IPS-18a (cell line): ENCODE data around the gene NRARP.
"Not testable (repeated sequence)": the region's sequence is repeated elsewhere in the genome, so short reads cannot be mapped to it uniquely, and the experiment has no call there.

Experiments
- H3K27ac ChIP-seq: one replicate; pipeline ENCODE4 v1.5.1; 2013; ENCODE audit warnings: low read length
- H3K27me3 ChIP-seq: one replicate; pipeline ENCODE4 v1.6.1; 2013; ENCODE audit warnings: mild to moderate bottlenecking, low read length; ENCODE audit not compliant: control insufficient read depth, insufficient read depth
- H3K36me3 ChIP-seq: one replicate; pipeline ENCODE4 v1.6.1; 2013; ENCODE audit warnings: low read depth, low read length; ENCODE audit not compliant: control insufficient read depth
- H3K4me1 ChIP-seq: one replicate; pipeline ENCODE4 v1.6.1; 2013; ENCODE audit warnings: low read depth, low read length; ENCODE audit not compliant: control insufficient read depth
- H3K4me3 ChIP-seq: one replicate; pipeline ENCODE4 v1.5.1; 2013; ENCODE audit warnings: low read length
- H3K9ac ChIP-seq: one replicate; pipeline ENCODE4 v1.6.1; 2013; ENCODE audit warnings: mild to moderate bottlenecking, low read length, moderate library complexity
- H3K9me3 ChIP-seq: one replicate; pipeline ENCODE4 v1.6.1; 2013; ENCODE audit warnings: low read depth, low read length; ENCODE audit not compliant: control insufficient read depth

Gene NRARP

DNA sequence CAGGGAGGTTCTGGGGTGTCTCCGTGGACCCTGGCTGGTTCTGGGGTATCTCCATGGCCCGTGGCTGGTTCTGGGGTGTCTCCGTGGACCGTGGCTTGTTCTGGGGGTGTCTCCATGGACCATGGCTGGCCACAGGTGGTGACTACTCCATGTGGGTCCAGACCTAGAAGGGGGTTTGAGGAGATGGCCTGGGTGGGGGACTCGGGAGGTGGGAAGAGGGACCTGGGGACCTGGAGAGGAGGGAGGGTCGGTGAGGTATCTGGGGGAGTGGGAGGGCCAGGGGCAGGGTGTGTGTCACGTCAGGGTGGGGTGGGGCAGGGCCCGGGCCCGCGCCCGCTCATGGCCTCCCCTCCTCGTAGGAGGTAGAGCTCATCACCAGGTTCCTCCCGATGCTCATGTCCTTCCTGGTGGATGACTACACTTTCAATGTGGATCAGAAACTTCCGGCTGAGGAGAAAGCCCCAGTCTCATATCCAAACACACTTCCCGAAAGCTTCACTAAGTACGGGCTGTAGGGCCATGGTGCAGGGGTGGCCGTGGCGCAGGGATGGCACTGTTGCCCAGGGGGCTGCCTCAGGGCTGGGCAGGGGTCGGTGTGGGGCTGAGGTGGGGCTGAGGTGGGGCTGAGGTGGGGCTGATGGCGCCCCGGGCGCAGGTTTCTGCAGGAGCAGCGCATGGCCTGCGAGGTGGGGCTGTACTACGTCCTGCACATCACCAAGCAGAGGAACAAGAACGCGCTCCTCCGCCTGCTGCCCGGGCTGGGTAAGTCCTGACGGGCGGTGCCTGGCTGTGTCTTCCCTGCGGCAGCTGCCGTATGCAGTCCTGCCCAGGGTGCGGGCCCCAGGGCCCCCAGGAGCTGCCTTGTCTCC, 35.3 kb downstream of the NRARP start:
- Histone ChIP-seq H3K9me3 (no peaks in the 10 kb centered on the region), H3K4me3 (no peak overlapping the region), H3K9ac (no peak overlapping the region), H3K27me3 (no peaks in the 10 kb centered on the region), H3K4me1 (no peaks in the 10 kb centered on the region), H3K36me3 (peaks cover 32% of the 10 kb centered on the region), H3K27ac (no peak overlapping the region)

DNA sequence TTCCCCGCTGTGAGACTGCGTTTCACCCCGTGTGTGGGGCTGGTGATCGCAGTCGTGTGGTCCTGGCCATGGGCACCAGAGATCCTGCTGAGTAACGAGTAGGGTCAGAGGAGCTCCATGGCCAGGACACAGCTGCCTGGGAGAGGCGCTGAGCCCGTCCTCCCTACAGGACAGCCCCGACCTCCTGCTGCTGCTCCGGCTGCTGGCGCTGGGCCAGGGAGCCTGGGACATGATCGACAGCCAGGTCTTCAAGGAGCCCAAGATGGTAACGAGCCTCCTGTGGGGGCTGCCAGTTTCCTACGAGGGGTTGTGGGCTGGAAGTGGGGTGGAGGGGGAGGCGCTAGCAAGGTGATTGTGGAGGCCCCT, 35.9 kb downstream of the NRARP start:
- Histone ChIP-seq H3K4me1 (no peaks in the 10 kb centered on the region), H3K27ac (no peak overlapping the region), H3K4me3 (no peak overlapping the region), H3K9me3 (no peaks in the 10 kb centered on the region), H3K27me3 (no peaks in the 10 kb centered on the region), H3K9ac (no peak overlapping the region), H3K36me3 (peaks cover 32% of the 10 kb centered on the region)

DNA sequence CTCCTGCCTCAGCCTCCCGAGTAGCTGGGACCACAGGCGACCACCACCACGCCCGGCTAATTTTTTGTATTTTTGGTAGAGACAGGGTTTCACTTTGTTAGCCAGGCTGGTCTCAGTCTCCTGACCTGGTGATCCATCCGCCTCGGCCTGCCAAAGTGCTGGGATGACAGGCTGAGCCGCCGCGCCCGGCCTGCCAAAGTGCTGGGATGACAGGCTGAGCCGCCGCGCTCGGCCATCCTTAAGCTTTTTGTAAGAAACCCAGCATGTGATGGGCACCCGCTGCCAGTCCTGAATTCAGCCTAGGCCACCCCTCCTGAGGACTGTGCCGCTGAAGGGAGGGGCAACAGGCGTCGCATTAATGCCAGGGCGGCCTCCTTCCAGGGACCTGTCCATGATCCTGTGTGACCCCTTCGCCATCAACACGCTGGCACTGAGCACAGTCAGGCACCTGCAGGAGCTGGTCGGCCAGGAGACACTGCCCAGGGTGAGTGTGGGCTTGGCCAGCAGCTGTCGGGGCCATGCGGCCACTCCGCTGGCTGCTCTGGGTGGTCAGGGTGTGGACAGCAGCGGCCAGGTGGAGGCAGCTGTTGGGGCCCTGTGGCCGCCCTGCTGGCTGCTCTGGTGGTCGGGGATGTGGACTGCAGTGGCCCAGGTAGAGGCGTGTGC, 36.4 kb downstream of the NRARP start:
- no peaks in the 10 kb centered on the region for H3K9me3 ChIP-seq
- peaks cover 32% of the 10 kb centered on the region for H3K36me3 ChIP-seq
- no peaks in the 10 kb centered on the region for H3K27me3 ChIP-seq
- no peaks in the 10 kb centered on the region for H3K4me1 ChIP-seq
- H3K4me3 ChIP-seq = no peak overlapping the region
- H3K27ac ChIP-seq = no peak overlapping the region
- H3K9ac ChIP-seq = no peak overlapping the region

DNA sequence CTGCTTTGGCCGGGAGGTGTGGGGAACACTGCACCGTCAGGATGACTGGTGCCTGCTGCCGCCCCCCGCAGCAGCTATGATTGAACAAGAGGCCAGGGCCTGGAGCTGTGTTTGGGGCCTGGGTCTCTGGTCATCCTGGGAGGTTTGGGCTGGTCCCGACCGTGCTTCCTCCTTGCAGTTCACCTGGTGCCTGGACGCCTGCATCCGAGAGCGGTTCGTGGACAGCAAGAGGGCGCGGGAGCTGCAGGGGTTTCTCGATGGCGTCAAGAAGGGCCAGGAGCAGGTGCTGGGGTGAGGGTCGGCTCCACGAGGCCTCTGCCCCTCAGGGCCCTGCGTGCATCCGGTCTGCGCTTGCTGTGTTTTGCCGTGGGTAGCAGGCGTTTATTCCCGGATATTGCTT, 38.0 kb downstream of the NRARP start:
- peaks cover 29% of the 10 kb centered on the region for H3K36me3 ChIP-seq
- H3K4me3 ChIP-seq = no peak overlapping the region
- no peak overlapping the region for H3K9ac ChIP-seq
- no peaks in the 10 kb centered on the region for H3K9me3 ChIP-seq
- H3K4me1 ChIP-seq = no peaks in the 10 kb centered on the region
- no peaks in the 10 kb centered on the region for H3K27me3 ChIP-seq
- H3K27ac ChIP-seq = no peak overlapping the region

DNA sequence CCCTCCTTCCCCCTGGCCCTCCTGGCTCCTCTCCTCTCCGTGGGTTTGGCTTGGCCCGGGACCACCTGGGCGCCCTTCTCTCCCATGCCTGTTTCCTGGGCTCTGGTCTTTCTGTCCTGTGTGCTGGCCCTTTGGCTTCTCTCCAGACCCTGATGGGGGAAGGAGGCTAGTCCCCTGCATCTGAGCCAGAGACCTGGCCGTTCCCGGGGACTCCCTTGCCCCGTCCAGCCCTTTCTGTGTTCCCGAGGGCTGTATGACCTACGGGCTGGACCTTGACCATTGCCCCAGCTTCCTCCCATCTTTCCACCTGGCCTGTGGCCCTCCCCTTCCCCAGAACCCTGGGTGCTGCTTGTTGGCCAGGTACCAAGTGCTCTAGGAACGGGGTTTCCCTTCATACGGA, 38.6 kb downstream of the NRARP start:
- Histone ChIP-seq H3K9ac (no peak overlapping the region), H3K27me3 (no peaks in the 10 kb centered on the region), H3K4me3 (no peak overlapping the region), H3K36me3 (peaks cover 29% of the 10 kb centered on the region), H3K27ac (no peak overlapping the region), H3K9me3 (no peaks in the 10 kb centered on the region), H3K4me1 (no peaks in the 10 kb centered on the region)

DNA sequence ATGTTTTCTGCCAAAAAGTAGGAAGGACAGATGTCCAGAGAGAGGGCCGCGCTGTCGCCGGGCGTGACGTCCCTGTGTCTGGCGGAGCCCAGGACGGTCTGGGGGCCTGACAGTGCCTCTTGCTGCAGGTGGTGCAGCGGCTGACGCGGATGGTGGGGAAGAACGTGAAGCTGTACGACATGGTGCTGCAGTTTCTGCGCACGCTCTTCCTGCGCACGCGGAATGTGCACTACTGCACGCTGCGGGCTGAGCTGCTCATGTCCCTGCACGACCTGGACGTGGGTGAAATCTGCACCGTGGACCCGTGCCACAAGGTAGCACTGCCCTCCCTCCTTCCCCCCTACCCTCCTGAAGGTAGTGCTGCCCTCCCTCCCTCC, 39.2 kb downstream of the NRARP start:
- Histone ChIP-seq H3K4me1 (no peaks in the 10 kb centered on the region), H3K4me3 (no peak overlapping the region), H3K27ac (no peak overlapping the region), H3K27me3 (no peaks in the 10 kb centered on the region), H3K9ac (no peak overlapping the region), H3K9me3 (no peaks in the 10 kb centered on the region), H3K36me3 (peaks cover 32% of the 10 kb centered on the region)

DNA sequence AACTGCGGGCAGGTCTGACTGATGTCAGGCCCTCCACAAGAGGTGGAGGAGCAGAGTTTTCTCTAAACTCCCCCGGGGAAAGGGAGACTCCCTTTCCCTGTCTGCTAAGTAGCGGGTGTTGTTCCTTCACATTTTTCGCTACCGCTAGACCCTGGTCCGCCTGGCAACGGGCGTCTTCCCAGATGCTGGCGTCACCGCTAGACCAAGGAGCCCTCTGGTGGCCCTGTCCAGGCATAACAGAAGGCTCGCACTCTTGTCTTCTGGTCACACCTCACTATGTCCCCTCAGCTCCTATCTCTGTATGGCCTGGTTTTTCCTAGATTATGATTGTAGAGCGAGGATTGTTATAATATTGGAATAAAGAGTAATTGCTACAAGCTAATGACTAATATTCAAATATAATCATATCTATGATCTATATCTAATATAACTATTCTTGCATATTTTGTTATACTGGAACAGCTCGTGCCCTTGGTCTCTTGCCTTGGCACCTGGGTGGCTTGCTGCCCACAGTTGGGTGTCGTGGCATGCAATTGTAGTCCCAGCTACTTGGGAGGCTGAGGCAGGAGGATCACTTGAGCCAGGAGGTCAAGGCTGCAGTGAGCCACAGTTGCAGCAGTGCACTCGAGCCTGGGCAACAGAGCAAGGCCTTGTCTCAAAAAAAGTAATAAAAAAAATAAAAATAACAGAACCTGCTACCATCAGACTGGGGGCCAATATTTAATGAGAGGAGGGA, 39.7 kb downstream of the NRARP start:
- not testable (repeated sequence) for H3K9ac ChIP-seq, H3K27ac ChIP-seq, H3K4me3 ChIP-seq, H3K4me1 ChIP-seq, H3K27me3 ChIP-seq, H3K9me3 ChIP-seq
- peaks cover 32% of the 10 kb centered on the region for H3K36me3 ChIP-seq

DNA sequence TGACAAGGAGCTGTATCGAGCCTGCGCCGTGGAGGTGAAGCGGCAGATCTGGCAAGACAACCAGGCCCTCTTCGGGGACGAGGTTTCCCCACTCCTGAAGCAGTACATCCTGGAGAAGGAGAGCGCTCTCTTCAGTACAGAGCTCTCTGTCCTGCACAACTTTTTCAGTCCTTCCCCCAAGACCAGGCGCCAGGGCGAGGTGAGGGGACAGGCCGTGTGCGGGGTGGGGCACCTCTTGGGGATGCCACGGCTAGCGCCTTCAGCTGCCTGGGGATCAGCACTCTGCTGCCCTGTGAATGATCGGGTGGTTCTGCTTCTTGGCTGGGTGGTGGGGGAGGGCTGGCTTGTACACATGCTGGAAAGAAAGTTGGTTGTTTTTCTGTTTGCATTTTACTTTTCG, 45.2 kb downstream of the NRARP start:
- Histone ChIP-seq H3K4me3 (no peak overlapping the region), H3K27ac (no peak overlapping the region), H3K4me1 (peaks cover 6% of the 10 kb centered on the region), H3K36me3 (peaks cover 19% of the 10 kb centered on the region), H3K9ac (no peak overlapping the region), H3K9me3 (no peaks in the 10 kb centered on the region), H3K27me3 (peaks cover 14% of the 10 kb centered on the region)

DNA sequence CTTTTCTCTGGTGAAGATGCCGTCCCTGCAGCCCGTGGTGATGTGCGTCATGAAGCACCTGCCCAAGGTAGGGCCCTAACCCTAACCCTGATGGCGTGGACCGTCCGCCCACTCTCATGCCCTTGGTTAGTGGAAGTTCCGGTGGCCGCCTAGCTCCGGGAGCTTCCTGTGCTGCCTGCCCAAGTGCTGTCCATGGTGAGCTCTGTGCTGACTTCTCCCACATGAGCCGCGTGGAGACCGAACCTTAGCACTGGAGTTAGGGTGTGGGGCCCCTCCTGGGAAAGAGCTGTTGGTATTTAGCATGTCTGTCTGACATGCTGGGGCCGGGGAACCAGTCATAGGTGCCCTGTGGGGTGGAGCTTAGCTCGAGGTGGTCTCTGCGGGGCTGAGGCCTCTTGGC, 45.7 kb downstream of the NRARP start:
- H3K27ac ChIP-seq = no peak overlapping the region
- peak overlapping the region; percentile 89 for H3K4me3 ChIP-seq
- peaks cover 6% of the 10 kb centered on the region for H3K4me1 ChIP-seq

DNA sequence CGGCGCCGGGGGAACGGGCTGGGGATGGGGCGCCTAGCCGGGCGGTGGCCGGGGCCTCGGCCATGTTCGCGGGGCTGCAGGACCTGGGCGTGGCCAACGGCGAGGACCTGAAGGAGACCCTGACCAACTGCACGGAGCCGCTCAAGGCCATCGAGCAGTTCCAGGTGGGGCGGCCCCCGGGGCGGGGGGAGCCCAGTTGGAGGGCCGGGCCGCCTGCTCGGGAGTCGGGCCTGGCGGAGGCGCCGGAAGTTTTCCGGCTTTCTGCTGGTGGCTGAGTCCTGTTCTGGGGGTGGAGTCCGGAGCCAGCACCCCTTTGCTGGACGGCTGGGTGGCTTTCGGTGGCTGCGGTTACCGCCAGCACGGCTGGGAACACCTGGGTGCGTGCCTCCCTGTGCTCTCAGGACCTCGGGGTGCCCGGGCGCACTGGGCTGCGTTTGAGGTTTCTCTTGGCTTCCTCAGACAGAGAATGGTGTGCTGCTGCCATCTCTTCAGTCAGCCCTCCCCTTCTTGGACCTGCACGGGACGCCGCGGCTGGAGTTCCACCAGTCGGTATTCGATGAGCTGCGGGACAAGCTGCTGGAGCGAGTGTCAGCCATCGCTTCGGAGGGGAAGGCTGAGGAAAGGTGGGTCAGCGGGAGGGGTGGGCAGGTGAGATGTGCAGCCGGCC, 46.5 kb downstream of the NRARP start:
- Histone ChIP-seq H3K27me3 (peaks cover 14% of the 10 kb centered on the region), H3K9me3 (no peaks in the 10 kb centered on the region), H3K4me1 (peaks cover 6% of the 10 kb centered on the region), H3K9ac (peak overlapping the region; percentile 52), H3K4me3 (peak overlapping the region; percentile 89), H3K36me3 (peaks cover 19% of the 10 kb centered on the region), H3K27ac (no peak overlapping the region)

More for the DNA sequence above, 45.7 kb downstream of the NRARP start:
- peaks cover 14% of the 10 kb centered on the region for H3K27me3 ChIP-seq
- H3K9me3 ChIP-seq = no peaks in the 10 kb centered on the region
- no peak overlapping the region for H3K9ac ChIP-seq
- peaks cover 19% of the 10 kb centered on the region for H3K36me3 ChIP-seq
